HepG2 (cell line): Measurements from ENCODE around the gene HOXA4. TPM values are rescaled to one million over a fixed set of nuclear protein-coding genes. Genes with fewer than 3 reads are reported as not detected.

ENCODE experiments used
- ARID5B ChIP-seq: IDR thresholded peaks from 2 replicates; pipeline ENCODE4 v1.4.0; 2020; ENCODE audit warnings: mild to moderate bottlenecking, missing genetic modification reagents
- CBFB ChIP-seq: sonication (generic); formaldehyde crosslinking; IDR thresholded peaks from 2 replicates; pipeline ENCODE4 v1.4.0; 2020; ENCODE audit warnings: missing genetic modification reagents
- DR1 ChIP-seq: sonication (generic); formaldehyde crosslinking; IDR thresholded peaks from 2 replicates; pipeline ENCODE4 v1.8.0; 2021; ENCODE audit warnings: mild to moderate bottlenecking, missing genetic modification reagents, inconsistent platforms
- FLYWCH1 ChIP-seq: sonication (generic); formaldehyde crosslinking; IDR thresholded peaks from 2 replicates; pipeline ENCODE4 v1.8.1; 2023; ENCODE audit warnings: mild to moderate bottlenecking, missing genetic modification reagents
- HNRNPK ChIP-seq: fragments of 200-400 bp; formaldehyde crosslinking; IDR thresholded peaks from 2 replicates; pipeline ENCODE4 v1.6.1; 2018; ENCODE audit warnings: low read length, low read depth, moderate library complexity, mild to moderate bottlenecking; ENCODE audit not compliant: poor library complexity, severe bottlenecking
- HOXD1 ChIP-seq: sonication (generic); formaldehyde crosslinking; IDR thresholded peaks from 2 replicates; pipeline ENCODE4 v1.5.0; 2020; ENCODE audit warnings: missing genetic modification reagents
- JUN ChIP-seq: sonication (generic); formaldehyde crosslinking; IDR thresholded peaks from 2 replicates; pipeline ENCODE4 v1.4.0; 2020; ENCODE audit warnings: mild to moderate bottlenecking, missing genetic modification reagents
- MAX ChIP-seq: IDR thresholded peaks from 2 replicates; pipeline ENCODE4 v1.6.1; 2012; ENCODE audit warnings: inconsistent platforms
- RXRA ChIP-seq: sonication (generic); formaldehyde crosslinking; IDR thresholded peaks from 2 replicates; pipeline ENCODE4 v1.5.1; 2020; ENCODE audit warnings: missing genetic modification reagents
- SAP130 ChIP-seq: IDR thresholded peaks from 2 replicates; pipeline ENCODE4 v1.6.1; 2016; ENCODE audit warnings: low read depth
- SMAD1 ChIP-seq: sonication (generic); formaldehyde crosslinking; IDR thresholded peaks from 2 replicates; pipeline ENCODE4 v1.4.0; 2020; ENCODE audit warnings: missing genetic modification reagents, low read depth, mild to moderate bottlenecking, borderline replicate concordance
- ZBTB4 ChIP-seq: sonication (generic); formaldehyde crosslinking; IDR thresholded peaks from 2 replicates; pipeline ENCODE4 v1.4.0; 2020; ENCODE audit warnings: missing genetic modification reagents, mild to moderate bottlenecking, borderline replicate concordance
- ZBTB7B ChIP-seq: sonication (generic); formaldehyde crosslinking; IDR thresholded peaks from 2 replicates; pipeline ENCODE4 v1.4.0; 2020; ENCODE audit warnings: missing genetic modification reagents
- ZNF18 ChIP-seq: sonication (generic); formaldehyde crosslinking; IDR thresholded peaks from 2 replicates; pipeline ENCODE4 v1.8.0; 2022; ENCODE audit warnings: mild to moderate bottlenecking, missing genetic modification reagents; ENCODE audit not compliant: insufficient replicate concordance
- ZNF543 ChIP-seq: sonication (generic); formaldehyde crosslinking; IDR thresholded peaks from 2 replicates; pipeline ENCODE4 v1.4.0; 2020; ENCODE audit warnings: mild to moderate bottlenecking, missing genetic modification reagents
- ZNF569 ChIP-seq: sonication (generic); formaldehyde crosslinking; IDR thresholded peaks from 2 replicates; pipeline ENCODE4 v1.5.0; 2020; ENCODE audit warnings: mild to moderate bottlenecking, missing genetic modification reagents, moderate library complexity, borderline replicate concordance
- ZNF614 ChIP-seq: IDR thresholded peaks from 2 replicates; pipeline ENCODE4 v1.6.1; 2018; ENCODE audit warnings: missing biosample characterization, missing genetic modification reagents, inconsistent platforms, borderline replicate concordance
- ZNF720 ChIP-seq: sonication (generic); formaldehyde crosslinking; IDR thresholded peaks from 2 replicates; pipeline ENCODE4 v1.4.0; 2020; ENCODE audit warnings: missing genetic modification reagents
- ZSCAN20 ChIP-seq: sonication (generic); formaldehyde crosslinking; IDR thresholded peaks from 2 replicates; pipeline ENCODE4 v1.4.0; 2020; ENCODE audit warnings: missing genetic modification reagents, mild to moderate bottlenecking, borderline replicate concordance
- polyA plus RNA-seq, 8 experiments: library from polyadenylated mRNA; depleted of rRNA in 3 of 8; stranded (reverse) in 7 of 8; unstranded in 1 of 8; fragments of >200 nt; fragmentation: Illumina TruSeq in 4 of 8; extraction: Trizol in 4 of 8; gene quantifications; 2 replicates each; pipeline versions ENCODE4 v1.2.1 to v1.2.3, GENCODE V29; 2011 to 2016; ENCODE audit warnings: low read depth in 4 of 8, missing spikeins in 1 of 8, mixed read lengths in 1 of 8; ENCODE audit not compliant: insufficient read depth in 1 of 8
- total RNA-seq, 5 experiments: library from RNA; depleted of rRNA; stranded (reverse); fragments of >200 nt; fragmentation: Illumina TruSeq; extraction: Trizol; gene quantifications; 2 replicates each; pipeline ENCODE4 v1.2.3, GENCODE V29; 2016; ENCODE audit warnings: low read depth in 1 of 5

Gene HOXA4
- total and polyA plus RNA-seq, 2 of the 13 experiments (the other 11 are each of a cell fraction or from before 2014, with no cell fraction given), result 2.4 to 5.4 TPM

- TF ChIP-seq ZBTB7B, result peak; percentile 34; the same call in 1 of the 2 replicates
- no peak for TF ChIP-seq JUN
- no peak for TF ChIP-seq ZSCAN20
- peak; percentile 41 for TF ChIP-seq ZNF18 (CRISPR knock-in tag)
- 0 out of 2 replicates have a peak, but pooled peaks have one; percentile 22 for TF ChIP-seq CBFB (CRISPR knock-in tag)
- TF ChIP-seq SAP130 (CRISPR knock-in tag), result peak; percentile 46; the same call in 1 of the 2 replicates
- TF ChIP-seq FLYWCH1 (CRISPR knock-in tag), result no peak
- peak; percentile 48; the same call in 1 of the 2 replicates for TF ChIP-seq ZBTB4 (CRISPR knock-in tag)
- no peak for TF ChIP-seq DR1 (CRISPR knock-in tag)
- no peak for TF ChIP-seq ZNF720 (CRISPR knock-in tag)
- no peak for TF ChIP-seq RXRA
- TF ChIP-seq SMAD1 (CRISPR knock-in tag), result peak; percentile 1; the same call in 1 of the 2 replicates
- TF ChIP-seq ZNF569 (CRISPR knock-in tag), result no peak
- no peak for TF ChIP-seq HOXD1 (CRISPR knock-in tag)
- TF ChIP-seq ARID5B, result peak; percentile 65
- no peak for TF ChIP-seq HNRNPK
- no peak for TF ChIP-seq ZNF543 (CRISPR knock-in tag)
- peak; percentile 12; the same call in 1 of the 2 replicates for TF ChIP-seq MAX
- no peak for TF ChIP-seq ZNF614
Observed at GRCh38 chr7:27123007-27123476, 7.5 kb downstream of the HOXA4 start (continued).
